Measurements from ENCODE around the gene GPR26. TPM values are rescaled to one million over a fixed set of nuclear protein-coding genes. Genes with fewer than 3 reads are reported as not detected.

Gene GPR26
- total RNA-seq, 1 donor from 2014 or later: not detected

GRCh38 chr10:123685260-123685659, 19.1 kb downstream of the GPR26 start:
- Histone ChIP-seq H3K36me3 (no peaks in the 10 kb centered on the region), H3K9me3 (no peaks in the 10 kb centered on the region), H3K27ac (no peak overlapping the region), H3K4me3 (no peak overlapping the region), H3K27me3 (ENCODE audit: low read depth) (peaks cover 3% of the 10 kb centered on the region), H3K4me1 (no peaks in the 10 kb centered on the region)
- TF ChIP-seq CTCF (IDR thresholded peaks at IDR 0.05): no peak
- DNase-seq (no peak), ATAC-seq (no peak)
- intact Hi-C loops (cut with DNase I): no loop called here

- ATAC-seq (no peak), DNase-seq (no peak)
- intact Hi-C loops (cut with DNase I): no loop called here
Observed at GRCh38 chr10:123687758-123688157, 21.6 kb downstream of the GPR26 start.

GRCh38 chr10:123689880-123690279, 23.7 kb downstream of the GPR26 start:
- DNase-seq (no peak), ATAC-seq (no peak)
- Histone ChIP-seq H3K4me1 (no peaks in the 10 kb centered on the region), H3K36me3 (no peaks in the 10 kb centered on the region), H3K27me3 (ENCODE audit: low read depth) (peaks cover 3% of the 10 kb centered on the region), H3K9me3 (no peaks in the 10 kb centered on the region), H3K27ac (no peak overlapping the region), H3K4me3 (no peak overlapping the region)
- TF ChIP-seq CTCF (IDR thresholded peaks at IDR 0.05): no peak
- intact Hi-C loops (cut with DNase I): no loop called here

More at GRCh38 chr10:123687758-123688157, 21.6 kb downstream of the GPR26 start:
- TF ChIP-seq CTCF (IDR thresholded peaks at IDR 0.05): no peak
- H3K27me3 ChIP-seq (ENCODE audit: low read depth): peaks cover 3% of the 10 kb centered on the region
- H3K9me3 ChIP-seq: no peaks in the 10 kb centered on the region
- no peaks in the 10 kb centered on the region for H3K36me3 ChIP-seq
- H3K27ac ChIP-seq: no peak overlapping the region
- no peaks in the 10 kb centered on the region for H3K4me1 ChIP-seq
- no peak overlapping the region for H3K4me3 ChIP-seq

GRCh38 chr10:123703195-123703790, 37.1 kb downstream of the GPR26 start:
- Histone ChIP-seq H3K4me3 (no peak overlapping the region), H3K9me3 (no peaks in the 10 kb centered on the region), H3K27ac (no peak overlapping the region), H3K4me1 (no peaks in the 10 kb centered on the region), H3K27me3 (ENCODE audit: low read depth) (no peaks in the 10 kb centered on the region), H3K36me3 (no peaks in the 10 kb centered on the region)
- no peak for ATAC-seq
- intact Hi-C loops (cut with DNase I): no loop called here
- DNase-seq: no peak
- no peak for TF ChIP-seq CTCF (IDR thresholded peaks at IDR 0.05)

- no peak overlapping the region for H3K4me3 ChIP-seq
Observed at GRCh38 chr10:123704076-123704475, 37.9 kb downstream of the GPR26 start.

More at GRCh38 chr10:123704076-123704475, 37.9 kb downstream of the GPR26 start:
- ATAC-seq: no peak
- no peak for DNase-seq
- Histone ChIP-seq H3K27me3 (ENCODE audit: low read depth) (no peaks in the 10 kb centered on the region), H3K27ac (no peak overlapping the region), H3K4me1 (no peaks in the 10 kb centered on the region), H3K9me3 (no peaks in the 10 kb centered on the region), H3K36me3 (no peaks in the 10 kb centered on the region)
- intact Hi-C loops (cut with DNase I): no loop called here
- TF ChIP-seq CTCF (IDR thresholded peaks at IDR 0.05): no peak
